Activated CD8-positive, alpha-beta memory T cell treated with anti-CD3 and anti-CD28 coated beads for 48 hours (primary cell): ENCODE measurements around the gene KIAA1958.

Experiments
- DNase-seq, 3 experiments: peaks; one replicate each; pipeline ENCODE4 v3.0.0-alpha.2; 2020; ENCODE audit warnings: low read depth in 2 of 3, low spot score in 2 of 3

KIAA1958 gene

DNA sequence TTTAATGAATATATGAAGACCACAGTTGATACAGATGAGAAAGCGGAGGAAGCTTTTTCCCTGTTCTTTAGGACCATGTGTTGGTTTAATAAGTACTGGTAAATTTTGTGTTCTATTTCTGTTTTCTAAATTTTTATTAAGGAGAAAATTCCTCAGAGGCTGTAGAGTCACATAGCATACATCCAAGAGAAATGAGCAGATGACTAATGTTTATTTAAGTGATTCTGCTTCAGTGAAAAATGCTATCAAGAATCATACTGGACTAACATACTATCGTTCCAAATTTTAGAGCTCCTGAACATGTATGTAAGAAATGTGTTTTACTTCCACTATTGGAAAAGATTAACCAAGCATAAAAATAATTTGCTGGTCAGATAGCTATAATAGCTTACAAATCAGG lies 115.0 kb downstream of the KIAA1958 start:
- no peak for DNase-seq

DNA sequence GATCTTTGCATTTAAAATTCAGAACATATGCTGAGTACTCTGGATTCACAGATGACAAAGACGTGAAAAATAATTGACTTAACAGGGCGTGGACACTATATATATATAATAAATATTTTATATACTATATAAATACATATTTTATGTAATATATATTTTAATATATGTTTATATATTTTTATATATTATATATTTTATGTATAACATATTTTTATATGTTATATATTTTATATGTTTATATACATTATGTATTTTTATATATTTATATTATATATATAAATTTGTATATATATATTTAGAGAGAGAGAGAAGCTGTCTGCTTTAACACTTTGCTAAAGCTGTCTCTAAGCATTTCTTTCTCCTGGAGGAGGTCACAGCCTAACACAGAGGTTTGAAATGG lies 118.2 kb downstream of the KIAA1958 start:
- no peak for DNase-seq

DNA sequence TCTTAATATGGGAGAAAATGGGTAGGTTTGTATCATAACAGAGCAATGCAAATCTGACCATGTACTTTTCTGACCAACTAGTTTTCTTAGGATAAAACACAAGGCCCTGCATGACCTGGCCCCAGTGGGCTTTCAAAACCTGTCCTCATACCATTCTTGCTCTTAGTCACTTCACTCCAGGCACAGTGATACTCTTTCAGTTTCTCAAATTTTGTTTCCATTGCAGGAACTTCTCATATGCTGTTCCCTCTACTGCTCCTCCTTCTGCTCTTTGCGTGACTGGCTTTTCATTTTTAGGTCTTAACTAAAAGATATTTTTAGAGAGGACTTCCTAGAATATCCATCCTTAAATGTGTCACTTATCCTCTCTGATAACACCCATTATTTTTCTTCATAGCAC lies 118.9 kb downstream of the KIAA1958 start:
- DNase-seq: no peak

DNA sequence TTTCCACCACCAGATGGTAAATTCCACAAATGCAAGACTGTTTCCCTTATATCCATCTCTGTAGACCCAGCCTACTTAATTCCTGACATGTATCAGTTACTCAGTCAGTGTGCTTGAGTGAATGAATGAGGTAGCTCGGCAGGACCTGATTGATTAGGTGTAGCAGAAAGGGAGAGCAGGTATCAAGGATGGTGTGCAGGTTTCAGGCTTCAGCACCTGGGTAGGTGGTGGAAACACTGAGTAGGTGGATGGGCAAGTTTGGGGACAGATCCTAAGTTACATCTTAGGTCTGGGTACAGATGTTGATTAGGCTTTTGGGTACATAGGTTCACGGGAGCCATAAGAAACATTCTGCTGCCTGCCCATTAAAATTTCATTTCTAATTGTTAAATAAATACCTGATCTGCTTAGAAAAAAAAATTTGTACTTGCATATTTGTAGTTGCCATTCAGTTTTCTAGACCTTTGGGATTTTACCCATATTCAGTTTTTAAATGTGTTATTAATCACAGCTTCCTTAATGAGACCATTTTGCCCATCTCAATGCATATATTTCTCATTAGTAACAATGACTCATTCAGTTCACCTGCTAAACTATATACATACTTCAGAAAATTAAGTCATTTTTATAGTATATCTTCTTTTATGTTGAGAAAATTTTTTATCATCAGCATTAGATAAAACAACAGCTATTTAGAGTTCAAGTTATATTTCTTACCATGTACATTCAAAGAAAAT lies 119.5 kb downstream of the KIAA1958 start:
- no peak for DNase-seq

DNA sequence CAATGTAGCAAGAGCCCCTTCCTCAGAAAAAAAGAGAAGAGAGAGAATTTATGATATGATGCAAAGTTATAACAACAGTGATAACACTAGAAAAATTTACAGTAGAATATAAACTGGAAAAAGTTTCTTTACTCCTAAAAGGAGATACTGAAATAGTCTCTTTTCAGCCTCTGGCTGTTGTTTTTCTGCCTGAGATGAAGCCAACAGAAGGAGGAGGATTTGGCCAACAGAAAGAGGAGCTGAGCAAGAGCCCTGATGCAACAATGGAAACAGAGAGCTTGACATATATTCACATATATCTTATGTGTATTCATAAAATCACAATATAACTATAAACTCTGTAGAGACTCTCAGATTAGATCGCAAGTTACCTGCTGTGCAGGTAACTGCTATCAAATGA lies 122.2 kb downstream of the KIAA1958 start:
- no peak for DNase-seq

DNA sequence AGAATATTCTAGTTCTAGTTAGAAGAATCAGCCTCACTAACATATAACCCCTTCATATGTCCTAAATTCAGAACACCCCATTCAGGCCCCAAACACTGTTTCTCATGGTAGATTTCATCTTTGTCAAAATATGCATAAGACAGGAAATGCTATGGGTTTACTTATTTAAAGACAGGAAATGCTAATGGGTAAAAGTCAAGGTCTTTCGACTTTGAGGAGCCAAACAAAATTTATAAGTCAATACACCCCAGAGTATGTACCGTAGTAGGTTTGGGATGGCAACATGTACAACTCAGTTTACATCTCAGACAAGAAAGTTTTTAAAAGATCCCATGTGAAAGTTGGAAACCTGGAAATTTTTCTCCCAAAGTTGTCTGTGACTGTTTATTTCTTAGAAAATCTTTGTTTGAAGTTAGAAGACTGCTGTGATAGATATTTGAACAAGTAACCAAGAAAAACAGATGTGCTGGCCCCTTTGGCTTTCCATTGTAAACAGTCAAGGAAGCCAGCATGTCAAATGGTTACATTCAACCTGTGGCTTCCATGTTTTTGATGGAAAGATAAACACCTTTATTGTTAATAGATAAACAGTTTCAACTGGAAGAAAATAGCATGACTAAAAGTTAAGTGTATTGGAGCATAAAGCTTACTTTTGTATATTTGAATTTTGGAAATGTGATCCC lies 129.1 kb downstream of the KIAA1958 start:
- no peak for DNase-seq

DNA sequence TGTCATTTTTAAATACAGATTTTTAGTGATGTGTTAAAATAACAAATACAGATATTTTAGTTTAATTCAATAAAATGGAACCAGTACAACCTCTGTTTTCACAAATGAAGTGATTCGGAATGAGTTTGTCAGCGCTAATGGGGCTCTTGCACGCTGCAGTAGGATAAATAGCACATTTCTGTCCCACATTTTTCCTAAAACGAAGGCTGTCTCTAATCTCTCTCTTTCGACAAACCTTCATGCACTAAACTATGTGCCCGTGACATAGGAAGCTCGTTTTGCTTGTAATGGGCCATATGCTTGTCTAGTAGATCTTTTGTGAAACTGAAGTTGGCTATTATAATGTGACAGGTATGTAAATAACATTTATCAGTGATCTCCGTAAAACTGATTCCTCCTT lies 130.7 kb downstream of the KIAA1958 start:
- no peak for DNase-seq

DNA sequence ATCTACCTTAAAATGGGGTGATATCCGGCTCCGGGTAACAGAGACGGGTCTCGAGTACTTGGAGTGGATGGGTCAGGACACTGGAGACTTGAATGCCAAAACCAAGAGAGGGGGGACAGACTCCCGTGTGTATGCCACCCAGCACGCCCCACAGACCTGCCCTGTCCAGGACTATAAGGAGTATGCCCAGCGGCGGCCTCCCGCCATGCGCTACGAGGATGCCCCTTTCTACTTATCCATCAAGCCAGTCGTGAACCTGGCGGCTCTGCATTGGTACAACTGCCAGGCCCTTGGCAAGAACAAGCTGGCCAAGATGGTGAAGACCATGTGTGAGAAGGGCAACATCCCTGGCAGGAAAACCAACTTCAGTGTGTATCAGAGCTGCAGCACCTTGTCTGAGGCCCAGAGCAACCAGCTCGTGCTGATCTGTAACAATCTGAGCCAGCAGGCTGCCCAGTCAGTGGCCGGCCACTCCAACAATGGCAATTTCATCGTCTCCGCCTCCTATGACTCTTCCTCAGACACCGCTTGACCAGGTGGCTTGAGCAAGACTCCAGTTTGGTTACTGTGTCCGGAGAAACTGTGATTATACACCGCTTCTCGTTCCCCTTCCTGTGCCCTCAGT lies 131.9 kb downstream of the KIAA1958 start:
- no peak for DNase-seq

DNA sequence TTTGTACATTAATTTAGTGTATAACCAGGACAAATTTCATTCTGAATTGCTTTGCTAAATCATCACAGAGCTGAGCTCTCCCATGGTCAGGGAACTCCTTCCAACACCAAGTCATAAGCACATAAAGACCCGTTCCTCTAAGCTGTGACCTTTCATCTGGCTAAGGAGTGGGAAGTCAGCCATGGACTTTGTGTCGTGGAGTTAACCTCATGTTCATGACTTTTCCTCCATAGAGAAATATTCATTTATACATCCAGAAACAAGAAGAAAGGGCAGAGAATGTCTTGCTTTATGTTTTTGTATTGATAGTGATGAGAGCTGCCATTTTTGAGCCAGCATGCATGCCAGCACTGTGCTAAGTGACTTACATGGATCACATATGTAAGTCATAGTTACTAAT lies 133.8 kb downstream of the KIAA1958 start:
- DNase-seq: no peak

DNA sequence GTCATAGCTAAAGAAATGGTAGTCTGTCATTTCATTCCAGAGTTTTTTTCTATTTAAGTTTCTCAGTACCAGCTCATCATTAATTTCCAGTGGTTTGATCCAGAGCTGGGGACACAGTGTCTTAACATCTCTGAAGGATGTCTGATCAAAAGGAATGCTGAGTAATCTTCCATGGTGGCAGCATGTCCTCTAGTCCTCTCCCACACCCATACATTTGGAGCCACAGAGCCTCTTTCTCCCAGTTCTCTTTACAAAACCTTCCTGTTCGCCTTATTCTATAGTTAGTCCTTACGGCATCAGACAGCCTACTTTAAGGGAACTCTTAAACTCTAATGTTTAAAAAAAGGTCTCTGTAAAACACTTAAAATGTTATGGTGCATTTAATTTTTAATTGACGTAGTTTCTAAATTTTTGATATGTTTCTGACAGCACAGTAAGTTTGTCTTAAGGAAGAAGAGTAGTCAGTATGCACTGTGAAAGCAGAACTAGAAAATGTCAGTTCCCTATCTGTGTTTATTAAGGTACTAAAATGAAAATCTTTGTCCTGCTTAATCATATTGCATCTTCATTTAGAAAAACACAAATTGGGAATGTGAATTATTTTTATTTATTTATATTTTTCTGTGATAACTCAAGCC lies 134.5 kb downstream of the KIAA1958 start:
- DNase-seq: no peak

DNA sequence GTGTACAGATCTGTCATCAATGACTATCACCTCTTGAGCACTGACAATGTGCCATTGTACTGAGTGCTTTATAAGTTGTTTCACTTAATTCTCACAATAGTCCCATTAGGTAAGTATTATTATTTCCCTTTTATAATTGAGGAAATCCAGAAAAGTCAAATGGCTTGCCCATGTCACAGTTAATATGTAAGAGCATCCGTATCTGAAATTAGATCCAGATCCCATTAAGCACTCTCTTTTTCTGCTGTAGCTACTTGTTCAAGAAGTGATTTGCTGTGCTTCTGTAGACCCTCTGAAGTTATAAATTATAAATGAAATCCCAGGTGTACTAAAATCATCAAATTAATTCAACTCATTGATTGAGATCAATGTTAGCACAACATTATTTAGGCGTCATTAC lies 136.6 kb downstream of the KIAA1958 start:
- no peak for DNase-seq

DNA sequence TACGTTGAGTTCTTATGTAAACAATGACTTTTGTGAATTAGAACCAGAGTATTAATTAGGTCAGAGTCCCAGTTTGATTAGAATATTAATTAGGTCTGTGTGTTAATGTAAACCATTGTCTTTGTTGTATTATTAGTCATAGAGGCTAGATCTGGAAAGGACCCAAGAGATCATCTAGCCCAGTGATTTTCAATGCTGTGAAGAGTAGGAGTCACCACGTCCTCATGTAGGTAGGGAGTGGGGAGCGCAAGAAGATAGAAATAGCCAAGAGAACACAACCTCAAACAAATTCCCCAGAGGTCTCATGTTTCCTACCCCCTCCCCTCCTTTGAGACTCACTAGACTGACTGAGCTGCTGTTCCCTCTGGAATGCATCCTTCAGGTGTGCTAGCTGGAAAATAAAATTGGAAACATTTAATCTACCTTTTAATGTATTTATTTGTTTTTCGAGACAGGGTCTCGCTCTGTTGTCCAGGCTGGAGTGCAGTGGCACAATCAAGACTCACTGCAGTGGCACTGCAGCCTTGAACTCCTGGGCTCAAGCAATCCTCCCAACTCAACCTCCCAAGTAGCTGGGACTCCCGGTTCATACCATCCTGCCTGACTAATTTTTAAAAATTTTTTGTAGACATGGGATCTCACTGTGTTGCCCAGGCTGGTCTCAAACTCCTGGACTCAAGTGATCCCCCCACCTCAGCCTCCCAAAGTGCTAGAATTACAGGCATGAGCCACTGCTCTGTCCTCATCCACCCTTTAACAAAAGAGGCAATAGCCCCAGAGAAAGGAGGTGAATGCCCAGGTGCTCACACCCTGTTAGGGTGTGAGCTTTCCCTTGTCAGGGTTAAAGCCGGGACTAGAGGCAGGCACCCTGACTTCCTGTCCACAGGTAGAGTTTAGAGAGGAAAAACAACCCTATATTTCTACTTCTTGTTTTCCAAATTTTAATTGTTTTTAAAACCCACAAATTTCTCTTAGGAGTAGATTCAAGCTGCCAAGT lies 138.4 kb downstream of the KIAA1958 start:
- DNase-seq: no peak

DNA sequence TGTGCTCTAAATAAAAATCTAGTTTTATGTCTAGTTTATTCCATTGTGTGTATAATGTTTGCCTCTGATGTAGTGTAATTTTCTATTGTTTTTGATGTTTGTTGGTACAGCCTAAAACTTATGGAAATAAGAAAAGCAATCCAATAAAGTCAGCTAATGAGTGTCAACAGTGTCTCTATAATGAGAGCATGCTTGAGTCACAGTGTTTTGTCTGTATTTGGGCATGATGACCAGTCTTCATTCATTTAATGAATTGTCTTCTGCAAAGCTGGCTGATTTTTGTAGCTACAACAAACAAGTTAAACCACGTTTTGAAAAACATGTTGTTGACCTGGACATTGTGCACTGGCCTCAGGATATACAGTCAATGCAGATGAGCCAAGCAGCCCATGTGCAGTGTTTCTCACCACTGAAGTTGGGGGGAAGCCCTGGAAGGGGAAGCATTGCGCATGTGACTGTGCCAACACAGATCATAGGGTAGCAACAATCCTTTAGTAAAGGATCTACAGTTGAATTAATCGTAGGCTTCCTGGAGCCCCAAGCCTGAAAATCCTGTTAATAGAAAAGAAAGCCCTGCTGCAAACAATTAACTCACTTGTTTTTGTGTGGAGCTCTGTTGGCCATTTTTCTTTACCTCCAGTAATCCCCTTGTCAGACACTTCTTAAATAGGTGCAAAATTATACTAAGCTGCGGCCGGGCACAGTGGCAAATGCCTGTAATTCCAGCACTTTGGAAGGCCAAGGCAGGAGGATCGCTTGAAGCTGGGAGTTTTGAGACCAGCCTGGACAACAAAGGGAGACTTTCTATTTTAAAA lies 143.3 kb downstream of the KIAA1958 start:
- DNase-seq: no peak

DNA sequence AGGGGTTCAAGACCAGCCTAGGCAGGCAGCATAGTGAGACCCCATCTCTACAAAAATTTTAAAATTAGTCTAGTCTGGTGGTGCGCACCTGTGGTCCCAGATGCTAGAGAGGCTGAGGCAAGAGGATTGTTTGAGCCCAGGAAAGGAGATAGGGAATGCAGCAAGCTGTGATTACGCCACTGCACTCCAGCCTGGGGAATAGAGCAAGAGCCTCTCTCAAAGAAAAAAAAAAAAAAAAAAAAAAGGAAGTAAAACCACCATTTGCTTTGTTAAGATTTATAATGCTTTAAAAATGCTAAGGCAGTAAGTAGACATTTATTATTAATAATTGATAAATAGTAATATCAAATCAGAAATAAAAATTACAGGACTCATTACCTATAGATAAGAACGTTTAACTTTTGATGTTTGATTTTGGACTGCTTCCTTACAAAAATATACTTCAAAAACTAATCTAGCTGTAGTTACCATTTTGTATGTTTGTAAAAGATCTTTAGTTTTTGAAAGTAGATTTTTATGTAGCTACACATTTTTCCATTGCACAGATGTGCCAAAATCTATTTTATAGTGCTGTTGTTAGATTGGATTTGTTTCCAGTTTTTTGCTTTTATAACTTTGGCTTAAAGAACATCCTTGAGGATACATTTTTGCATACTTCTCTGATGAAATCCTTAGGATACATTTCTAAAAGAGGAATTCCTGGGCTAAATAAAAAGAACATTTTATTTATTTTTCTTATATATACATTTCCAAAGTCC lies 144.9 kb downstream of the KIAA1958 start:
- no peak for DNase-seq

DNA sequence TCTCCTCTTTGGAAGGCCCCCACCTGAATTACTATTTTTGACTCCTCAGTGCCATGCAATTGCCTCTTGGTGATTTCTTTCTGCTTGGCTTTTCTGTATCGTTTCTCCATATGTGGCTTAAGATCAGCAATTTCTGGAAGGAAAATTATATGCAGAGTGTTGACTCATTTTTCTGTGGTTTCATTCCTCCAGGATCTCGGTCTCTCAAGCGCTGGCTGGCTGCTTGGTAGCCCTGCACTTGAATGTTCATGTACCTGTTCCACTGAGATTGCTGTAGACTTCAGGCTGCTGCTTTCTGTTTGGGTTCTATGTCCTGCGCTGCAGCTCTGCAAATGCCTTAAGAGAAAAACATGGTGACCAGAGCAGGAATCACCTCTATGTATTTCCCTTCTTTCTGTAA lies 153.7 kb downstream of the KIAA1958 start:
- DNase-seq: no peak

DNA sequence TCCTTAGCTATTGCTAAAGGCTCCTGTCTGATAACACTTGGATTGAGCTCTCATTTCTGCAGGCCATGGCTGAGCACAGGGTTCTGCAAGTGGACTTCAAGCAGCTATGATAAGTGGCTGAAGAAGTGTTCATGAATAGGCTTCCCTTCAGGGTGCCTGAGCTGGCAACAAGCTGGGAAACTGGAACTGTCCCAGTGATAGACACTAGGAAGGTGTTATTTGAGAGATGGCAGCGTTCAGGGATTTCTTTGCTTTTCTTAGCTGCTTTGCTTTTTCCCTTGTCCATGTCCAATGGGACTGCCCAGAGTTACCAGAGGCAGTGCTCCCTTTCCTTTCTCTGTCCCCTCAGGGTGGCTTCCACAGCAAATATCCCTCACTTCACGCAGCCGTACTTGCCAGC lies 155.5 kb downstream of the KIAA1958 start:
- no peak for DNase-seq

DNA sequence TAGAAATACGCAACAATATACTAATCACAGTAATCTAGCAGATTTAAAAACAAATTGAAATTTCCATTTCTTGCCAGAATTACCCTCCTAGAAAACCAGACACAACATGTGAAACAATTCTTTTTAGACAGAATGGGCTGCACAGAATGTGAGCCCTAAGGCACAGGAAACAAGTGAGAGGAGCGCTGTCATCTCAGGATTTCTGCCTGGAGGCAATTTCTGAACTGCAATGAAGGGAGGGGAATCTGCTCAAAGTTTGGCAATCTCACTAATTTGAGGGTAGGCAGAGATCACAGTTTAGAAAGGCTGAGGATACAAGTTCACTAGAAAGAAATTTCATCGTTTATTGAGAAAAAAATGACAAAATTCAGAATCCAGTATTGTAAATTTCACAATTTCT lies 161.0 kb downstream of the KIAA1958 start:
- no peak for DNase-seq

DNA sequence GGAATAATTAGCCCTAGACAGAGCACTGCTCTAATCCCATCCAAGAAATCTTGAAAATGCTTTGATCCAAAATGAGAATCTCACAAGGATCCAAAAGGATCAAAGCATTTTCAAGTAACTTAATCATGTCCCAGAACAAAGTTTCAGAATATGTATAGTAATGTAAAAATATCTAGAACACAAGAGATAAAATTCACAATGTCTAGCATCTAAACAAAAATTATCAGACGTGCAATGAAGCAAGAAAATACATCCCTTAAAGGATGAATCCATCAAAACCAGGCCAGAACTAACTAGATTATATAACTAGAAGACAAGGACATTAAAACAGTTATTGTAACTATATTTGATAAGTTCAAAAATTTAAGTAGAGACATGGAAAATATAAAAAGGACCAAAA lies 162.0 kb downstream of the KIAA1958 start:
- no peak for DNase-seq

DNA sequence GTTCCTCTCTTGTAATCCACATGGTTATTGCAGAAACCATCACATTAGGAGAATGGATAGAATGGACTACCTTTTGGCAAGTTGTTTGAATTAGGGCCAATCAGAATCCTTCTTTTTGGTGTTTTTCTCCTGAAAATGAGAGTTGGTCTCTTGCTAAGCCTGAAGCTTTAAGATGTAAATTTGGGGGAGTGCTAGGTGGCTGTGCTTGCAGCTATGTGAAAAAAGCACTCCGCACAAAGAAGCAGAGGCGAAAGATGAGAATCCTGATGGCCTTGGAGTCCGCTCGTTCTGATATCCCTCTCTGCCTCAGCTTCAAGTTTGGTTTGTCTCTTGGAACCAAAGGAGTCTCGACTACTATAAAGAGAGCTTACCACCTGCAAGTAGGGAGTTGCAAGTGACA lies 167.7 kb downstream of the KIAA1958 start:
- no peak for DNase-seq
